ENCODE results near the gene PELI2. TPM values are rescaled to one million over a fixed set of nuclear protein-coding genes. Genes with fewer than 3 reads are reported as not detected.

The PELI2 gene
- total and polyA plus RNA-seq, 2 of the 4 experiments (the other 2 are of a cell fraction): 6.0 to 36.7 TPM

DNA sequence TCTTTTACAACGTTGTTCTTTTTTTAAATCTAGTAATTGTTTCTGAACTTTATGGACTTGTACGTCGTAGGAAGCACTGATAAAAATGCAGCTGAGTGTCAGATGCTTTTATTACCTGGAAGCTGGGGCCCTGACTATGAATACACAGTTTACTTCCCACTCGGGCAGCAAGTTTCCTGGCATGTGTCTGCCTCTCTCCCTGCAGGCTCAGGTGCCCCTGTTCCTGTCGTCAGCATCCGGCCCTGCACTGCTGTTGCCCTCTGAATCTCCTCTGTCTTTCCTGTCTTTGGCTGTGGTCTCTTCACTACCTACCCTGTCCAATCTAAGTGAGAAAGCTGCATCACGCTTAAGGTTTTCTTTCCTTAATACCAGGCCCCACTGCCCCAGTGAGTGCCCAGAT is 75.8 kb downstream of the PELI2 start:
- Histone ChIP-seq H3K4me3 (ENCODE audit: insufficient read depth, low read depth, low read length) (no peak overlapping the region), H2BK20ac (ENCODE audit: low read depth, low read length) (0 out of 2 replicates have a peak overlapping the region, but pooled peaks have one; percentile 22), H3K4ac (ENCODE audit: low read depth, low read length) (peak overlapping the region; percentile 19; the same call in 1 of the 2 replicates), H3K56ac (ENCODE audit: extremely low read depth, insufficient read depth, low read length) (no peak overlapping the region), H2AK5ac (ENCODE audit: low read depth, low read length) (peak overlapping the region; percentile 69; the same call in 1 of the 2 replicates), H3K36me3 (ENCODE audit: control insufficient read depth, insufficient read depth, low read length) (no peaks in the 10 kb centered on the region), H2AK9ac (replicated peaks; ENCODE audit: low read depth, low read length, poor library complexity) (no peak overlapping the region), H3K27ac (ENCODE audit: insufficient read depth, low read length) (no peak overlapping the region), H3K9me3 (ENCODE audit: control insufficient read depth, insufficient read depth, low read length) (no peaks in the 10 kb centered on the region), H4K8ac (ENCODE audit: low read depth in 2 of 2, low read length in 2 of 2) (no peak overlapping the region), H3K18ac (ENCODE audit: low read depth, low read length) (no peak overlapping the region), H3K79me1 (ENCODE audit: low read depth in 1 of 2, low read length in 2 of 2) (peaks cover 23 to 43% of the 10 kb centered on the region in 2 experiments), H3K9ac (ENCODE audit: low read depth, low read length) (no peak overlapping the region), H3K23ac (ENCODE audit: low read depth, low read length) (no peak overlapping the region), H3K4me1 (ENCODE audit: control insufficient read depth, insufficient read depth, low read length) (peaks cover 12% of the 10 kb centered on the region), H4K5ac (ENCODE audit: low read depth, low read length) (no peak overlapping the region), H4K20me1 (ENCODE audit: insufficient read depth, low read length) (0 out of 2 replicates have a peak, but pooled peaks cover 4% of the 10 kb centered on the region), H3K14ac (replicated peaks; ENCODE audit: low read depth, low read length) (no peak overlapping the region), H2AFZ (replicated peaks; ENCODE audit: low read length, poor library complexity) (no peak overlapping the region), H3K9me1 (ENCODE audit: insufficient read depth, low read length) (peaks cover 5% of the 10 kb centered on the region), H2BK5ac (ENCODE audit: low read depth, low read length, poor library complexity, severe bottlenecking) (no peak overlapping the region), H4K91ac (ENCODE audit: insufficient read depth, low read depth, low read length) (no peak overlapping the region), H3K4me2 (ENCODE audit: low read depth, low read length) (no peak overlapping the region), H3K27me3 (ENCODE audit: control insufficient read depth, insufficient read depth, low read length) (no peaks in the 10 kb centered on the region), H2BK15ac (ENCODE audit: low read depth, low read length) (no peak overlapping the region; the same call in 2 of the 3 replicates), H2BK120ac (ENCODE audit: low read depth, low read length) (no peak overlapping the region)
- intact Hi-C loops (cut with micrococcal nuclease) (loop anchor here (10.0 kb wide), 1 partner anchor 231 kb away; no protein-coding TSS in a partner anchor), dilution Hi-C loops (cut with HindIII; ENCODE audit: low sequenced_read_pairs, unreplicated experiment) (no loop called here), in situ Hi-C loops (cut with MboI; ENCODE audit: low sequenced_read_pairs) (no loop called here)
- ChIA-PET CTCF (no interaction called here), POLR2A (ENCODE audit: unreplicated experiment) (no interaction called here)
- WGBS, 2 experiments (ENCODE audit: extremely low coverage in 2 of 2, insufficient read length in 1 of 2): 97% methylated on average over 3 of the region's 7 CpGs; no CpG with 5 or more reads in 1 of the 2 experiments
- TF ChIP-seq MAFK (IDR thresholded peaks at IDR 0.05; ENCODE audit: low read depth, low read length) (no peak), SMC3 (IDR thresholded peaks at IDR 0.05; ENCODE audit: low read depth, low read length) (no peak), BHLHE40 (IDR thresholded peaks at IDR 0.05; ENCODE audit: low read depth, low read length) (no peak)
- no TSS peak for BruUV-seq (replicated peaks)
- ATAC-seq (ENCODE audit: low read depth) (no peak), DNase-seq (no peak)
